GM23338 (cell line): ENCODE measurements around the gene TMTC2. TPM values are rescaled to one million over a fixed set of nuclear protein-coding genes. Genes with fewer than 3 reads are reported as not detected.

Source experiments
- ATAC-seq: fragments of 200-7000 bp; cut with Tn5 transposase; 3 replicates; pipeline ENCODE4 v1.9.1; 2020
- DNase-seq: peaks from one replicate; pipeline ENCODE4 v3.0.0-alpha.2; 2015; ENCODE audit warnings: low spot score
- H2AFZ ChIP-seq: fragments of 200-600 bp; sonication (generic); 2 replicates; pipeline ENCODE4 v1.8.0; 2016; ENCODE audit warnings: antibody characterized with exemption, mild to moderate bottlenecking, moderate library complexity
- H3F3A ChIP-seq: fragments of 200-600 bp; sonication (generic); replicated peaks from 2 replicates; pipeline ENCODE4 v1.8.0; 2017; ENCODE audit warnings: antibody characterized with exemption, mixed run types, low read depth
- H3K27ac ChIP-seq: fragments of 200-600 bp; sonication (generic); 2 replicates; pipeline ENCODE4 v1.6.1; 2016; ENCODE audit warnings: low read depth
- H3K27me3 ChIP-seq: fragments of 200-600 bp; sonication (generic); 2 replicates; pipeline ENCODE4 v1.8.0; 2016; ENCODE audit warnings: mild to moderate bottlenecking, mixed run types, moderate library complexity; ENCODE audit not compliant: insufficient read depth
- H3K36me3 ChIP-seq: fragments of 200-600 bp; sonication (generic); 2 replicates; pipeline ENCODE4 v1.8.0; 2016; ENCODE audit warnings: mild to moderate bottlenecking; ENCODE audit not compliant: insufficient read depth
- H3K4me1 ChIP-seq: fragments of 200-600 bp; sonication (generic); 2 replicates; pipeline ENCODE4 v1.8.0; 2016; ENCODE audit warnings: mild to moderate bottlenecking, moderate library complexity; ENCODE audit not compliant: insufficient read depth
- H3K4me2 ChIP-seq: fragments of 200-600 bp; sonication (generic); 2 replicates; pipeline ENCODE4 v1.7.1; 2017; ENCODE audit warnings: mixed run types
- H3K4me3 ChIP-seq: fragments of 200-600 bp; sonication (generic); 2 replicates; pipeline ENCODE4 v1.6.1; 2016; ENCODE audit warnings: mixed run types
- H3K79me2 ChIP-seq: fragments of 200-600 bp; sonication (generic); replicated peaks from 2 replicates; pipeline ENCODE4 v1.8.0; 2017; ENCODE audit warnings: mild to moderate bottlenecking; ENCODE audit not compliant: insufficient read depth
- H3K9me2 ChIP-seq: fragments of 200-600 bp; sonication (generic); 2 replicates; pipeline ENCODE4 v1.8.0; 2017; ENCODE audit not compliant: insufficient read depth
- H4K20me1 ChIP-seq: fragments of 200-600 bp; sonication (generic); replicated peaks from 2 replicates; pipeline ENCODE4 v1.8.0; 2017; ENCODE audit warnings: mild to moderate bottlenecking; ENCODE audit not compliant: insufficient read depth
- H3K27ac Mint-ChIP-seq: 2 replicates; pipeline ENCODE4 v1.8.0; 2020; ENCODE audit warnings: inconsistent platforms, mild to moderate bottlenecking, moderate library complexity, mixed read lengths
- H3K27me3 Mint-ChIP-seq: 3 replicates; pipeline ENCODE4 v1.8.0; 2022; ENCODE audit warnings: low read depth, mild to moderate bottlenecking, moderate library complexity, mixed read lengths, inconsistent platforms; ENCODE audit not compliant: insufficient read depth, poor library complexity
- H3K36me3 Mint-ChIP-seq: 3 replicates; pipeline ENCODE4 v1.8.0; 2021; ENCODE audit warnings: low read depth, mild to moderate bottlenecking, inconsistent platforms, moderate library complexity, mixed read lengths
- H3K4me1 Mint-ChIP-seq: 3 replicates; pipeline ENCODE4 v1.8.0; 2020; ENCODE audit warnings: mild to moderate bottlenecking, inconsistent platforms, mixed read lengths
- H3K4me3 Mint-ChIP-seq: 3 replicates; pipeline ENCODE4 v1.8.0; 2021; ENCODE audit warnings: moderate library complexity, mild to moderate bottlenecking, inconsistent platforms, mixed read lengths
- H3K9me3 Mint-ChIP-seq: 3 replicates; pipeline ENCODE4 v1.8.0; 2020; ENCODE audit warnings: moderate library complexity, mild to moderate bottlenecking, inconsistent platforms, mixed read lengths
- CREB1 ChIP-seq: fragments of 250-450 bp; sonication (Bioruptor Pico); IDR thresholded peaks from 2 replicates; pipeline ENCODE4 v1.5.0; 2020; ENCODE audit warnings: low read depth, mild to moderate bottlenecking, moderate library complexity
- EZH2 ChIP-seq: fragments of 200-600 bp; sonication (generic); IDR thresholded peaks from one replicate; pipeline ENCODE4 v1.8.0; 2017; ENCODE audit warnings: antibody characterized with exemption, mild to moderate bottlenecking, low read depth; ENCODE audit not compliant: unreplicated experiment
- EZH2phosphoT487 ChIP-seq: fragments of 200-600 bp; sonication (generic); IDR thresholded peaks from one replicate; pipeline ENCODE4 v1.8.1; 2018; ENCODE audit warnings: antibody characterized with exemption; ENCODE audit not compliant: unreplicated experiment
- JUNB ChIP-seq: IDR thresholded peaks from one replicate; pipeline ENCODE4 v1.6.1; 2016; ENCODE audit warnings: antibody characterized with exemption; ENCODE audit not compliant: unreplicated experiment
- NANOG ChIP-seq: IDR thresholded peaks from 2 replicates; pipeline ENCODE4 v1.6.1; 2016; ENCODE audit warnings: antibody characterized with exemption, borderline replicate concordance
- POLR2AphosphoS5 ChIP-seq: IDR thresholded peaks from 2 replicates; pipeline ENCODE4 v1.6.1; 2016; ENCODE audit warnings: antibody characterized with exemption, low read depth
- STAT1 ChIP-seq: IDR thresholded peaks from one replicate; pipeline ENCODE4 v1.6.1; 2016; ENCODE audit warnings: antibody characterized with exemption; ENCODE audit not compliant: unreplicated experiment
- ZNF114 ChIP-seq: fragments of 250-450 bp; sonication (Bioruptor Pico); IDR thresholded peaks from 2 replicates; pipeline ENCODE4 v1.5.0; 2020; ENCODE audit warnings: mild to moderate bottlenecking, moderate library complexity
- ZNF331 ChIP-seq: fragments of 250-450 bp; sonication (Bioruptor Pico); IDR thresholded peaks from 2 replicates; pipeline ENCODE4 v1.5.0; 2020; ENCODE audit warnings: low read depth, mild to moderate bottlenecking, moderate library complexity
- polyA plus RNA-seq: library from polyadenylated mRNA; unstranded; fragments of >200 nt; fragmentation: Nextera tagmentation; extraction: Ambion mirVana; gene quantifications from 2 replicates; pipeline ENCODE4 v1.2.1, GENCODE V29; 2016
- total RNA-seq: library from RNA; depleted of rRNA; stranded (reverse); fragments of >200 nt; shearing (Covaris generic); gene quantifications from 2 replicates; pipeline ENCODE4 v1.2.3, GENCODE V29; 2014
- TF ChIP-seq, protein P1 (sequence below): fragments of 250-450 bp; sonication (Bioruptor Pico); IDR thresholded peaks from 2 replicates; pipeline ENCODE4 v1.5.0; 2020; ENCODE audit warnings: mild to moderate bottlenecking, moderate library complexity
- TF ChIP-seq, protein P2 (sequence below): IDR thresholded peaks from one replicate; pipeline ENCODE4 v1.6.1; 2018; ENCODE audit warnings: antibody characterized with exemption; ENCODE audit not compliant: unreplicated experiment
- TF ChIP-seq, protein P3 (sequence below): IDR thresholded peaks from 2 replicates; pipeline ENCODE4 v1.6.1; 2016; ENCODE audit warnings: antibody characterized with exemption
- TF ChIP-seq, protein P4 (sequence below), 2 experiments: fragments of 200-600 bp in 1 of 2; sonication (generic) in 1 of 2; conservative IDR thresholded peaks; 2 replicates each; pipeline versions ENCODE4 v1.5.1 to v1.6.1; 2016 to 2017; ENCODE audit warnings: antibody characterized with exemption in 2 of 2, low read depth in 2 of 2, mild to moderate bottlenecking in 2 of 2, moderate library complexity in 1 of 2

TMTC2 gene
- total and polyA plus RNA-seq, 2 experiments from 2014 or later, result 0.57 to 6.5 TPM

DNA sequence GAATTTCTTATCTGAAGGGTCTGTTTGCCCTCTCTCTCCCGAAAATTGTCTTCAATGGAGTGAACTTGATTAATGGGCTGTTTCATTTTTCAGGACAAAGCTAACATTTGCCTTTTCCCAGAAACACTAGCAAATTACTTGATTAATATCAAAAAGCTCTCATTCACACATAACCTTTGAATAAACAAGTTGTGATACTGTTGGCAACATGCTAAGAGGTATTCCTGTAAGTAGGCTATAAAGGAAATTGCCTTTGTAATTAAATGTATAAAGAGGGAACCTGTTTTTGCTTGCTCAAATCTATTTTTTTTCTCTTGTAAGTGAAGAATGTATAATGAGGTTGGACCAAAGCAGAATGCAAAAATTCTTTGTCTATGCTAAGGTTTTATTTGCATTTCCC, 457.2 kb downstream of the TMTC2 start:
- H3K27me3 Mint-ChIP-seq, result no peaks in the 10 kb centered on the region
- no peak overlapping the region for H3K4me3 Mint-ChIP-seq
- no peak overlapping the region for H3K4me2 ChIP-seq
- peaks cover 22% of the 10 kb centered on the region for H3K36me3 Mint-ChIP-seq
- no peaks in the 10 kb centered on the region for H3K4me1 Mint-ChIP-seq
- H3K27ac ChIP-seq, result no peak overlapping the region
- peaks cover 31% of the 10 kb centered on the region for H3K9me3 Mint-ChIP-seq
- no peak for TF ChIP-seq JUNB
- no peak for TF ChIP-seq EZH2
- TF ChIP-seq, protein P1, sequence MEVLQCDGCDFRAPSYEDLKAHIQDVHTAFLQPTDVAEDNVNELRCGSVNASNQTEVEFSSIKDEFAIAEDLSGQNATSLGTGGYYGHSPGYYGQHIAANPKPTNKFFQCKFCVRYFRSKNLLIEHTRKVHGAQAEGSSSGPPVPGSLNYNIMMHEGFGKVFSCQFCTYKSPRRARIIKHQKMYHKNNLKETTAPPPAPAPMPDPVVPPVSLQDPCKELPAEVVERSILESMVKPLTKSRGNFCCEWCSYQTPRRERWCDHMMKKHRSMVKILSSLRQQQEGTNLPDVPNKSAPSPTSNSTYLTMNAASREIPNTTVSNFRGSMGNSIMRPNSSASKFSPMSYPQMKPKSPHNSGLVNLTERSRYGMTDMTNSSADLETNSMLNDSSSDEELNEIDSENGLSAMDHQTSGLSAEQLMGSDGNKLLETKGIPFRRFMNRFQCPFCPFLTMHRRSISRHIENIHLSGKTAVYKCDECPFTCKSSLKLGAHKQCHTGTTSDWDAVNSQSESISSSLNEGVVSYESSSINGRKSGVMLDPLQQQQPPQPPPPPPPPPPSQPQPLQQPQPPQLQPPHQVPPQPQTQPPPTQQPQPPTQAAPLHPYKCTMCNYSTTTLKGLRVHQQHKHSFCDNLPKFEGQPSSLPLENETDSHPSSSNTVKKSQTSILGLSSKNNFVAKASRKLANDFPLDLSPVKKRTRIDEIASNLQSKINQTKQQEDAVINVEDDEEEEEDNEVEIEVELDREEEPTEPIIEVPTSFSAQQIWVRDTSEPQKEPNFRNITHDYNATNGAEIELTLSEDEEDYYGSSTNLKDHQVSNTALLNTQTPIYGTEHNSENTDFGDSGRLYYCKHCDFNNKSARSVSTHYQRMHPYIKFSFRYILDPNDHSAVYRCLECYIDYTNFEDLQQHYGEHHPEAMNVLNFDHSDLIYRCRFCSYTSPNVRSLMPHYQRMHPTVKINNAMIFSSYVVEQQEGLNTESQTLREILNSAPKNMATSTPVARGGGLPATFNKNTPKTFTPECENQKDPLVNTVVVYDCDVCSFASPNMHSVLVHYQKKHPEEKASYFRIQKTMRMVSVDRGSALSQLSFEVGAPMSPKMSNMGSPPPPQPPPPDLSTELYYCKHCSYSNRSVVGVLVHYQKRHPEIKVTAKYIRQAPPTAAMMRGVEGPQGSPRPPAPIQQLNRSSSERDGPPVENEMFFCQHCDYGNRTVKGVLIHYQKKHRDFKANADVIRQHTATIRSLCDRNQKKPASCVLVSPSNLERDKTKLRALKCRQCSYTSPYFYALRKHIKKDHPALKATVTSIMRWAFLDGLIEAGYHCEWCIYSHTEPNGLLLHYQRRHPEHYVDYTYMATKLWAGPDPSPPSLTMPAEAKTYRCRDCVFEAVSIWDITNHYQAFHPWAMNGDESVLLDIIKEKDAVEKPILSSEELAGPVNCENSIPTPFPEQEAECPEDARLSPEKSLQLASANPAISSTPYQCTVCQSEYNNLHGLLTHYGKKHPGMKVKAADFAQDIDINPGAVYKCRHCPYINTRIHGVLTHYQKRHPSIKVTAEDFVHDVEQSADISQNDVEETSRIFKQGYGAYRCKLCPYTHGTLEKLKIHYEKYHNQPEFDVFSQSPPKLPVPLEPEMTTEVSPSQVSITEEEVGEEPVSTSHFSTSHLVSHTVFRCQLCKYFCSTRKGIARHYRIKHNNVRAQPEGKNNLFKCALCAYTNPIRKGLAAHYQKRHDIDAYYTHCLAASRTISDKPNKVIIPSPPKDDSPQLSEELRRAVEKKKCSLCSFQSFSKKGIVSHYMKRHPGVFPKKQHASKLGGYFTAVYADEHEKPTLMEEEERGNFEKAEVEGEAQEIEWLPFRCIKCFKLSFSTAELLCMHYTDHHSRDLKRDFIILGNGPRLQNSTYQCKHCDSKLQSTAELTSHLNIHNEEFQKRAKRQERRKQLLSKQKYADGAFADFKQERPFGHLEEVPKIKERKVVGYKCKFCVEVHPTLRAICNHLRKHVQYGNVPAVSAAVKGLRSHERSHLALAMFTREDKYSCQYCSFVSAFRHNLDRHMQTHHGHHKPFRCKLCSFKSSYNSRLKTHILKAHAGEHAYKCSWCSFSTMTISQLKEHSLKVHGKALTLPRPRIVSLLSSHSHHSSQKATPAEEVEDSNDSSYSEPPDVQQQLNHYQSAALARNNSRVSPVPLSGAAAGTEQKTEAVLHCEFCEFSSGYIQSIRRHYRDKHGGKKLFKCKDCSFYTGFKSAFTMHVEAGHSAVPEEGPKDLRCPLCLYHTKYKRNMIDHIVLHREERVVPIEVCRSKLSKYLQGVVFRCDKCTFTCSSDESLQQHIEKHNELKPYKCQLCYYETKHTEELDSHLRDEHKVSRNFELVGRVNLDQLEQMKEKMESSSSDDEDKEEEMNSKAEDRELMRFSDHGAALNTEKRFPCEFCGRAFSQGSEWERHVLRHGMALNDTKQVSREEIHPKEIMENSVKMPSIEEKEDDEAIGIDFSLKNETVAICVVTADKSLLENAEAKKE (CRISPR knock-in tag), result no peak
- no peak for TF ChIP-seq EZH2phosphoT487
- no peak for TF ChIP-seq NANOG
- no peak for TF ChIP-seq ZNF114 (CRISPR knock-in tag)
- TF ChIP-seq STAT1, result no peak
- TF ChIP-seq, protein P2, sequence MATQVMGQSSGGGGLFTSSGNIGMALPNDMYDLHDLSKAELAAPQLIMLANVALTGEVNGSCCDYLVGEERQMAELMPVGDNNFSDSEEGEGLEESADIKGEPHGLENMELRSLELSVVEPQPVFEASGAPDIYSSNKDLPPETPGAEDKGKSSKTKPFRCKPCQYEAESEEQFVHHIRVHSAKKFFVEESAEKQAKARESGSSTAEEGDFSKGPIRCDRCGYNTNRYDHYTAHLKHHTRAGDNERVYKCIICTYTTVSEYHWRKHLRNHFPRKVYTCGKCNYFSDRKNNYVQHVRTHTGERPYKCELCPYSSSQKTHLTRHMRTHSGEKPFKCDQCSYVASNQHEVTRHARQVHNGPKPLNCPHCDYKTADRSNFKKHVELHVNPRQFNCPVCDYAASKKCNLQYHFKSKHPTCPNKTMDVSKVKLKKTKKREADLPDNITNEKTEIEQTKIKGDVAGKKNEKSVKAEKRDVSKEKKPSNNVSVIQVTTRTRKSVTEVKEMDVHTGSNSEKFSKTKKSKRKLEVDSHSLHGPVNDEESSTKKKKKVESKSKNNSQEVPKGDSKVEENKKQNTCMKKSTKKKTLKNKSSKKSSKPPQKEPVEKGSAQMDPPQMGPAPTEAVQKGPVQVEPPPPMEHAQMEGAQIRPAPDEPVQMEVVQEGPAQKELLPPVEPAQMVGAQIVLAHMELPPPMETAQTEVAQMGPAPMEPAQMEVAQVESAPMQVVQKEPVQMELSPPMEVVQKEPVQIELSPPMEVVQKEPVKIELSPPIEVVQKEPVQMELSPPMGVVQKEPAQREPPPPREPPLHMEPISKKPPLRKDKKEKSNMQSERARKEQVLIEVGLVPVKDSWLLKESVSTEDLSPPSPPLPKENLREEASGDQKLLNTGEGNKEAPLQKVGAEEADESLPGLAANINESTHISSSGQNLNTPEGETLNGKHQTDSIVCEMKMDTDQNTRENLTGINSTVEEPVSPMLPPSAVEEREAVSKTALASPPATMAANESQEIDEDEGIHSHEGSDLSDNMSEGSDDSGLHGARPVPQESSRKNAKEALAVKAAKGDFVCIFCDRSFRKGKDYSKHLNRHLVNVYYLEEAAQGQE, result no peak
- TF ChIP-seq CREB1, result no peak
- TF ChIP-seq, protein P3, sequence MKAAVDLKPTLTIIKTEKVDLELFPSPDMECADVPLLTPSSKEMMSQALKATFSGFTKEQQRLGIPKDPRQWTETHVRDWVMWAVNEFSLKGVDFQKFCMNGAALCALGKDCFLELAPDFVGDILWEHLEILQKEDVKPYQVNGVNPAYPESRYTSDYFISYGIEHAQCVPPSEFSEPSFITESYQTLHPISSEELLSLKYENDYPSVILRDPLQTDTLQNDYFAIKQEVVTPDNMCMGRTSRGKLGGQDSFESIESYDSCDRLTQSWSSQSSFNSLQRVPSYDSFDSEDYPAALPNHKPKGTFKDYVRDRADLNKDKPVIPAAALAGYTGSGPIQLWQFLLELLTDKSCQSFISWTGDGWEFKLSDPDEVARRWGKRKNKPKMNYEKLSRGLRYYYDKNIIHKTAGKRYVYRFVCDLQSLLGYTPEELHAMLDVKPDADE, result no peak
- no peak for TF ChIP-seq ZNF331 (CRISPR knock-in tag)
- TF ChIP-seq, protein P4, sequence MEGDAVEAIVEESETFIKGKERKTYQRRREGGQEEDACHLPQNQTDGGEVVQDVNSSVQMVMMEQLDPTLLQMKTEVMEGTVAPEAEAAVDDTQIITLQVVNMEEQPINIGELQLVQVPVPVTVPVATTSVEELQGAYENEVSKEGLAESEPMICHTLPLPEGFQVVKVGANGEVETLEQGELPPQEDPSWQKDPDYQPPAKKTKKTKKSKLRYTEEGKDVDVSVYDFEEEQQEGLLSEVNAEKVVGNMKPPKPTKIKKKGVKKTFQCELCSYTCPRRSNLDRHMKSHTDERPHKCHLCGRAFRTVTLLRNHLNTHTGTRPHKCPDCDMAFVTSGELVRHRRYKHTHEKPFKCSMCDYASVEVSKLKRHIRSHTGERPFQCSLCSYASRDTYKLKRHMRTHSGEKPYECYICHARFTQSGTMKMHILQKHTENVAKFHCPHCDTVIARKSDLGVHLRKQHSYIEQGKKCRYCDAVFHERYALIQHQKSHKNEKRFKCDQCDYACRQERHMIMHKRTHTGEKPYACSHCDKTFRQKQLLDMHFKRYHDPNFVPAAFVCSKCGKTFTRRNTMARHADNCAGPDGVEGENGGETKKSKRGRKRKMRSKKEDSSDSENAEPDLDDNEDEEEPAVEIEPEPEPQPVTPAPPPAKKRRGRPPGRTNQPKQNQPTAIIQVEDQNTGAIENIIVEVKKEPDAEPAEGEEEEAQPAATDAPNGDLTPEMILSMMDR (conservative IDR thresholded peaks at IDR 0.05; ENCODE audit: low read depth in 2 of 2), result no peak
- no peak for TF ChIP-seq POLR2AphosphoS5
- no peak for DNase-seq
- H3K36me3 ChIP-seq, result peaks cover 8% of the 10 kb centered on the region; the same call in 1 of the 2 replicates
- H3K27me3 ChIP-seq, result no peaks in the 10 kb centered on the region
- H3K9me2 ChIP-seq, result no peaks in the 10 kb centered on the region
- H2AFZ ChIP-seq, result no peak overlapping the region
- H3F3A ChIP-seq, result no peaks in the 10 kb centered on the region
- no peak overlapping the region for H3K4me3 ChIP-seq
- H3K4me1 ChIP-seq, result no peaks in the 10 kb centered on the region
- no peaks in the 10 kb centered on the region for H3K79me2 ChIP-seq
- ATAC-seq, result no peak
- no peaks in the 10 kb centered on the region; the same call in 1 of the 2 replicates for H4K20me1 ChIP-seq
- H3K27ac Mint-ChIP-seq, result no peak overlapping the region
